ENCODE data around the gene GPR4.

DNA sequence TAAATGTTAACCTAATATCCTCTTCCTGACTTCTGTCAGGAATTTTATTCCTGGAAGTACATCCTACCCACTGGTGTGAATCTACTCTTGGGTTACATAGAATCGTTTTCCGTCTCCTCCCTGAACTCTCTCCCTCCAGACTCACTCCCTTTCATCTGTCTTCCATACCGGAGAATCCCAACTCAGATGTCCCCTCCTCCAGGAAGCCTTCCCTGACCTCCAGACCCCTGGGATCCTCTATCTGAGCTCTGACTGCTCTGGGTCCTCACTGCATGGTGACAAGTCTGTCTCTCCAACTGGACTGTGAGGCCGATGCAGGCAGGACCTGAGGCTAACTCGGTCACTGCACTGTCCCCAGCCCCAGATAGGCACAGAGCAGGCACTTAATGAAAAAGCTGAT is 42.0 kb downstream of the GPR4 start:
- TF ChIP-seq, protein P1, sequence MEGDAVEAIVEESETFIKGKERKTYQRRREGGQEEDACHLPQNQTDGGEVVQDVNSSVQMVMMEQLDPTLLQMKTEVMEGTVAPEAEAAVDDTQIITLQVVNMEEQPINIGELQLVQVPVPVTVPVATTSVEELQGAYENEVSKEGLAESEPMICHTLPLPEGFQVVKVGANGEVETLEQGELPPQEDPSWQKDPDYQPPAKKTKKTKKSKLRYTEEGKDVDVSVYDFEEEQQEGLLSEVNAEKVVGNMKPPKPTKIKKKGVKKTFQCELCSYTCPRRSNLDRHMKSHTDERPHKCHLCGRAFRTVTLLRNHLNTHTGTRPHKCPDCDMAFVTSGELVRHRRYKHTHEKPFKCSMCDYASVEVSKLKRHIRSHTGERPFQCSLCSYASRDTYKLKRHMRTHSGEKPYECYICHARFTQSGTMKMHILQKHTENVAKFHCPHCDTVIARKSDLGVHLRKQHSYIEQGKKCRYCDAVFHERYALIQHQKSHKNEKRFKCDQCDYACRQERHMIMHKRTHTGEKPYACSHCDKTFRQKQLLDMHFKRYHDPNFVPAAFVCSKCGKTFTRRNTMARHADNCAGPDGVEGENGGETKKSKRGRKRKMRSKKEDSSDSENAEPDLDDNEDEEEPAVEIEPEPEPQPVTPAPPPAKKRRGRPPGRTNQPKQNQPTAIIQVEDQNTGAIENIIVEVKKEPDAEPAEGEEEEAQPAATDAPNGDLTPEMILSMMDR (IDR thresholded peaks at IDR 0.05): no peak
- TF ChIP-seq POLR2A (IDR thresholded peaks at IDR 0.05): no peak

Measured in Peyer's patch (tissue), 4 donors.